Neuronal stem cell (in vitro differentiated cells): Measurements from ENCODE around the gene NPC2.

Experiments
- DNase-seq: peaks from one replicate; pipeline ENCODE4 v3.0.0-alpha.2; 2013; ENCODE audit warnings: low spot score
- H2AFZ ChIP-seq: one replicate; pipeline ENCODE4 v1.6.1; 2013; ENCODE audit warnings: mild to moderate bottlenecking, low read length, inconsistent platforms
- H2AK5ac ChIP-seq: 2 replicates; pipeline ENCODE4 v1.6.1; 2013; ENCODE audit warnings: low read depth, mild to moderate bottlenecking, inconsistent platforms, low read length, moderate library complexity, mixed read lengths
- H2BK120ac ChIP-seq: 2 replicates; pipeline ENCODE4 v1.6.1; 2013; ENCODE audit warnings: low read depth, mild to moderate bottlenecking, inconsistent platforms, low read length, moderate library complexity, mixed read lengths
- H2BK12ac ChIP-seq: one replicate; pipeline ENCODE4 v1.6.1; 2013; ENCODE audit warnings: low read length, inconsistent platforms
- H2BK15ac ChIP-seq: 2 replicates; pipeline ENCODE4 v1.6.1; 2013; ENCODE audit warnings: mild to moderate bottlenecking, low read length, inconsistent platforms, mixed read lengths
- H2BK5ac ChIP-seq: one replicate; pipeline ENCODE4 v1.6.1; 2013; ENCODE audit warnings: inconsistent platforms, mild to moderate bottlenecking, low read length, moderate library complexity
- H3K14ac ChIP-seq: one replicate; pipeline ENCODE4 v1.6.1; 2013; ENCODE audit warnings: low read length, inconsistent platforms
- H3K18ac ChIP-seq: 2 replicates; pipeline ENCODE4 v1.6.1; 2013; ENCODE audit warnings: low read length, inconsistent platforms
- H3K23ac ChIP-seq: 2 replicates; pipeline ENCODE4 v1.6.1; 2013; ENCODE audit warnings: low read depth, mild to moderate bottlenecking, mixed read lengths, low read length, inconsistent platforms; ENCODE audit not compliant: poor library complexity
- H3K27ac ChIP-seq: replicated peaks from 3 replicates; pipeline ENCODE4 v1.5.1; 2013; ENCODE audit warnings: low read length, inconsistent platforms
- H3K27me3 ChIP-seq, 3 experiments: 2 replicates each; pipeline ENCODE4 v1.6.1; 2013; ENCODE audit warnings: low read length in 3 of 3, mild to moderate bottlenecking in 2 of 3, inconsistent platforms in 1 of 3, low read depth in 1 of 3, mixed read lengths in 1 of 3, moderate library complexity in 1 of 3; ENCODE audit not compliant: control insufficient read depth in 3 of 3, insufficient read depth in 3 of 3
- H3K36me3 ChIP-seq, 2 donors: replicated peaks in 1 of 2; 2 replicates each; pipeline ENCODE4 v1.6.1; 2013; ENCODE audit warnings: low read length in 2 of 2; ENCODE audit not compliant: control insufficient read depth in 2 of 2, insufficient read depth in 2 of 2
- H3K4ac ChIP-seq: 2 replicates; pipeline ENCODE4 v1.6.1; 2013; ENCODE audit warnings: inconsistent platforms, mild to moderate bottlenecking, low read length, moderate library complexity
- H3K4me1 ChIP-seq, 2 donors: 1 replicate in 1 of 2; 2 replicates in 1 of 2; pipeline ENCODE4 v1.6.1; 2013; ENCODE audit warnings: low read length in 2 of 2, low read depth in 1 of 2; ENCODE audit not compliant: control insufficient read depth in 2 of 2, insufficient read depth in 1 of 2
- H3K4me2 ChIP-seq: one replicate; pipeline ENCODE4 v1.6.1; 2013; ENCODE audit warnings: mild to moderate bottlenecking, low read length, inconsistent platforms; ENCODE audit not compliant: insufficient read depth, poor library complexity, severe bottlenecking
- H3K4me3 ChIP-seq, 2 donors: 2 replicates each; pipeline ENCODE4 v1.5.1; 2013; ENCODE audit warnings: low read length in 2 of 2, mild to moderate bottlenecking in 2 of 2, inconsistent platforms in 1 of 2, moderate library complexity in 1 of 2
- H3K79me1 ChIP-seq: one replicate; pipeline ENCODE4 v1.6.1; 2013; ENCODE audit warnings: low read depth, mild to moderate bottlenecking, inconsistent platforms, low read length, moderate library complexity
- H3K9ac ChIP-seq: one replicate; pipeline ENCODE4 v1.6.1; 2013; ENCODE audit warnings: mild to moderate bottlenecking, low read depth, low read length, inconsistent platforms; ENCODE audit not compliant: poor library complexity
- H3K9me3 ChIP-seq, 2 donors: replicated peaks in 1 of 2; 2 replicates each; pipeline versions ENCODE3 to v1.6.1; 2013; ENCODE audit warnings: low read length in 2 of 2, mild to moderate bottlenecking in 2 of 2, inconsistent platforms in 1 of 2, low read depth in 1 of 2, mixed read lengths in 1 of 2, moderate library complexity in 1 of 2; ENCODE audit not compliant: control insufficient read depth in 2 of 2, insufficient read depth in 1 of 2
- H4K8ac ChIP-seq: one replicate; pipeline ENCODE4 v1.6.1; 2013; ENCODE audit warnings: low read depth, mild to moderate bottlenecking, inconsistent platforms, low read length, moderate library complexity
- H4K91ac ChIP-seq: one replicate; pipeline ENCODE4 v1.6.1; 2013; ENCODE audit warnings: low read length, low read depth, mild to moderate bottlenecking, inconsistent platforms; ENCODE audit not compliant: poor library complexity
- WGBS, 2 donors: extraction: QIAGEN DNeasy Blood & Tissue Kit; methylation state at CpG; one replicate each; pipeline ENCODE4 v1.1.7; 2013; ENCODE audit warnings: missing lambda C conversion rate in 2 of 2, mixed read lengths in 1 of 2; ENCODE audit not compliant: insufficient read length in 2 of 2, insufficient replicate concordance in 1 of 2; ENCODE audit errors: extremely low coverage in 2 of 2; 5-methylcytosine and 5-hydroxymethylcytosine counted together

Gene NPC2

DNA sequence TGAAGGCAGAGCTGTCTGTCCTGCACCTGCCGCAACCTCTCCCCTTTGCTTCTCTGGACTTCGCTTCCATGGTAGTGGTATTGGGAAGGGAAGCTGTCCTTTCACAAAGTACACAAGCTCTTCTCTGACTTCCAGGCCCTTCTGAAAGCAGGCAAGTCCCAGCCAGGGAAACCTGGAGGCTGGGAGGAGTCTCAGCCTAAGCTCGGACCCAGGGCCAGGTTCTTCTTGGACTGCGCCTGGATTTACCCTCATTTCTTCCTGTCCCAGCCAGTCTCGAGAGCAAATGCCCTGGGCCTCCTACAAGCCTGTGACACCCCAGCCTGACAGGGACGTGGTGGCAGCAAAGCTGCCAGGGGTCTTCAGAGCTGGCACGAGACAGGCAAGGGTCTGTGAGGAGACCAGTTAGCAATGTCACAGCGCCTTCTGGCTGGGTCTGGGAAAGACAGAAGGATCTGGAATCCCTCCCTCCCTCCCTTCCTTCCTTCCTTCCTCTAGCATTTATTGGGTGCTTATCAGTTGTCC is 22.8 kb upstream of the NPC2 start:
- no peak overlapping the region for H3K4ac ChIP-seq
- no peak for DNase-seq
- no CpG with 5 or more reads among the region's 8 CpGs for WGBS, 2 donors

GRCh38 chr14:74514471-74514941 is 21.4 kb upstream of the NPC2 start:
- H3K27ac ChIP-seq, result no peak overlapping the region
- no CpG with 5 or more reads among the region's 13 CpGs for WGBS, 2 donors
- DNase-seq, result no peak

More for the DNA sequence above, 22.8 kb upstream of the NPC2 start:
- H3K27ac ChIP-seq, result no peak overlapping the region
- no peaks in the 10 kb centered on the region for H3K27me3 ChIP-seq
- H3K79me1 ChIP-seq, result no peaks in the 10 kb centered on the region
- H3K9me3 ChIP-seq, result no peaks in the 10 kb centered on the region
- peak overlapping the region; percentile 84 for H2BK5ac ChIP-seq
- H3K36me3 ChIP-seq, result no peaks in the 10 kb centered on the region
- peak overlapping the region; percentile 4 for H2AK5ac ChIP-seq
- no peak overlapping the region for H3K18ac ChIP-seq
- H3K14ac ChIP-seq, result no peak overlapping the region
- peak overlapping the region; percentile 13 for H2BK120ac ChIP-seq
- peak overlapping the region; percentile 64 for H4K91ac ChIP-seq
- no peak overlapping the region for H2AFZ ChIP-seq
- H2BK15ac ChIP-seq, result no peak overlapping the region
- no peak overlapping the region for H3K23ac ChIP-seq
- no peak overlapping the region for H3K4me3 ChIP-seq
- peaks cover 21 to 25% of the 10 kb centered on the region in 2 donors for H3K4me1 ChIP-seq
- no peak overlapping the region for H4K8ac ChIP-seq
- H3K4me2 ChIP-seq, result no peak overlapping the region
- no peak overlapping the region for H3K9ac ChIP-seq
- H2BK12ac ChIP-seq, result no peak overlapping the region

GRCh38 chr14:74511966-74512830 is 19.1 kb upstream of the NPC2 start:
- H3K4ac ChIP-seq, result no peak overlapping the region
- H3K79me1 ChIP-seq, result no peaks in the 10 kb centered on the region
- H2AFZ ChIP-seq, result no peak overlapping the region
- no peak overlapping the region for H4K91ac ChIP-seq
- H3K27me3 ChIP-seq, result no peaks in the 10 kb centered on the region
- H2BK5ac ChIP-seq, result peak overlapping the region; percentile 14
- no CpG with 5 or more reads among the region's 10 CpGs for WGBS, 2 donors
- no peak overlapping the region for H2BK120ac ChIP-seq
- H3K4me3 ChIP-seq, result no peak overlapping the region
- H2AK5ac ChIP-seq, result peak overlapping the region; percentile 36
- H3K18ac ChIP-seq, result peak overlapping the region; percentile 34
- no peak overlapping the region for H3K27ac ChIP-seq
- H3K14ac ChIP-seq, result no peak overlapping the region
- H2BK12ac ChIP-seq, result peak overlapping the region; percentile 1
- no peaks in the 10 kb centered on the region for H3K9me3 ChIP-seq
- H3K4me2 ChIP-seq, result no peak overlapping the region
- H3K4me1 ChIP-seq, result peaks cover 38 to 43% of the 10 kb centered on the region in 2 donors
- no peaks in the 10 kb centered on the region for H3K36me3 ChIP-seq
- no peak overlapping the region for H3K23ac ChIP-seq
- no peak overlapping the region for H3K9ac ChIP-seq
- DNase-seq, result no peak
- H4K8ac ChIP-seq, result no peak overlapping the region
- no peak overlapping the region for H2BK15ac ChIP-seq

More at GRCh38 chr14:74514471-74514941, 21.4 kb upstream of the NPC2 start:
- Histone ChIP-seq H3K4me1 (peaks cover 34 to 38% of the 10 kb centered on the region in 2 donors), H3K14ac (no peak overlapping the region), H3K27me3 (no peaks in the 10 kb centered on the region), H2AK5ac (no peak overlapping the region), H4K8ac (no peak overlapping the region), H3K9me3 (no peaks in the 10 kb centered on the region), H2AFZ (peak overlapping the region; percentile 70), H3K4ac (no peak overlapping the region), H3K4me3 (no peak overlapping the region), H2BK5ac (no peak overlapping the region), H3K4me2 (no peak overlapping the region), H3K18ac (no peak overlapping the region), H3K79me1 (no peaks in the 10 kb centered on the region), H3K23ac (no peak overlapping the region), H3K36me3 (no peaks in the 10 kb centered on the region), H2BK120ac (no peak overlapping the region), H2BK12ac (no peak overlapping the region), H4K91ac (no peak overlapping the region), H3K9ac (no peak overlapping the region), H2BK15ac (no peak overlapping the region)

DNA sequence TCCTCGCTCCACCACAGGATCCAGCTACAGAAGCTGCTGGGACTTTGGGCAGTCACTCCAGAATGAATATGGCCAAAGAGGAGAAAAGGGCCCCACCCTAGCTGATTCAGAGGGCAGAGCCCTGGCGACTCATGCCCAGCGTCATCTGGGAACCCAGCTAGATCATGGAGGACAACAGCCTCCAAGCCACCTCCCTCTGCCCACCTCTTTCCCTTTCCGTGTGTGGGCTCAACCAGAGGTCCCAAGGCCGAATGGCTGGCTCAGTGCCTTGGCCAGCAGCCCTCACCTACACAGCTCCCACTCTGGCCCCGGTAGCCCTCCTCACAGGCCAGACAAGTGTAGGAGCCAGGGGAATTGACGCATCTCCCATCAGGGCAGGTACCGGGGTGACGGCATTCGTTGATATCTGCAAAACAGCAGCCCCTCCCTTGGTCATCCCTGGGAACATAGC is 17.9 kb upstream of the NPC2 start:
- Histone ChIP-seq H3K36me3 (no peaks in the 10 kb centered on the region), H3K18ac (peak overlapping the region; percentile 55), H3K79me1 (no peaks in the 10 kb centered on the region), H3K4me1 (peaks cover 32 to 36% of the 10 kb centered on the region in 2 donors), H3K4me2 (no peak overlapping the region), H2BK5ac (peak overlapping the region; percentile 8), H3K23ac (no peak overlapping the region), H4K8ac (no peak overlapping the region), H3K4me3 (no peak overlapping the region), H2AK5ac (no peak overlapping the region), H2AFZ (peak overlapping the region; percentile 75), H2BK15ac (peak overlapping the region; percentile 13), H3K14ac (no peak overlapping the region), H3K4ac (peak overlapping the region; percentile 17), H3K27ac (peak overlapping the region; percentile 72), H2BK120ac (no peak overlapping the region), H2BK12ac (no peak overlapping the region), H3K27me3 (no peaks in the 10 kb centered on the region), H3K9me3 (no peaks in the 10 kb centered on the region), H4K91ac (peak overlapping the region; percentile 7), H3K9ac (no peak overlapping the region)
- DNase-seq, result no peak
- no CpG with 5 or more reads among the region's 10 CpGs for WGBS, 2 donors
